Measurements from ENCODE around the gene ELFN2.

- TF ChIP-seq, protein P1, sequence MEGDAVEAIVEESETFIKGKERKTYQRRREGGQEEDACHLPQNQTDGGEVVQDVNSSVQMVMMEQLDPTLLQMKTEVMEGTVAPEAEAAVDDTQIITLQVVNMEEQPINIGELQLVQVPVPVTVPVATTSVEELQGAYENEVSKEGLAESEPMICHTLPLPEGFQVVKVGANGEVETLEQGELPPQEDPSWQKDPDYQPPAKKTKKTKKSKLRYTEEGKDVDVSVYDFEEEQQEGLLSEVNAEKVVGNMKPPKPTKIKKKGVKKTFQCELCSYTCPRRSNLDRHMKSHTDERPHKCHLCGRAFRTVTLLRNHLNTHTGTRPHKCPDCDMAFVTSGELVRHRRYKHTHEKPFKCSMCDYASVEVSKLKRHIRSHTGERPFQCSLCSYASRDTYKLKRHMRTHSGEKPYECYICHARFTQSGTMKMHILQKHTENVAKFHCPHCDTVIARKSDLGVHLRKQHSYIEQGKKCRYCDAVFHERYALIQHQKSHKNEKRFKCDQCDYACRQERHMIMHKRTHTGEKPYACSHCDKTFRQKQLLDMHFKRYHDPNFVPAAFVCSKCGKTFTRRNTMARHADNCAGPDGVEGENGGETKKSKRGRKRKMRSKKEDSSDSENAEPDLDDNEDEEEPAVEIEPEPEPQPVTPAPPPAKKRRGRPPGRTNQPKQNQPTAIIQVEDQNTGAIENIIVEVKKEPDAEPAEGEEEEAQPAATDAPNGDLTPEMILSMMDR (IDR thresholded peaks at IDR 0.05; ENCODE audit: low read depth, low read length, poor library complexity, severe bottlenecking): no peak
- TF ChIP-seq EZH2phosphoT487 (IDR thresholded peaks at IDR 0.05; ENCODE audit: borderline replicate concordance, low read length): no peak
Measured at GRCh38 chr22:37442135-37442534, 14.9 kb upstream of the ELFN2 start.

Data from DOHH2 (cell line).